ENCODE measurements around the gene POLD1.

Gene POLD1

GRCh38 chr19:50465986-50466705 lies 82.0 kb downstream of the POLD1 start:
- Histone ChIP-seq H3K79me2 (ENCODE audit: control insufficient read depth, insufficient read depth, low read length, poor library complexity) (no peaks in the 10 kb centered on the region), H2BK12ac (ENCODE audit: low read length) (no peak overlapping the region), H3K23ac (ENCODE audit: low read length) (no peak overlapping the region), H2BK120ac (ENCODE audit: insufficient read depth, low read length, poor library complexity) (no peak overlapping the region), H3K27ac (ENCODE audit: low read depth, low read length) (no peak overlapping the region), H3K9me3 (ENCODE audit: insufficient read depth, low read depth, low read length) (peaks cover 2% of the 10 kb centered on the region), H3K27me3 (ENCODE audit: insufficient read depth, low read length) (no peaks in the 10 kb centered on the region), H3K14ac (ENCODE audit: low read length) (no peak overlapping the region), H3K4me1 (ENCODE audit: control insufficient read depth in 1 of 2, insufficient read depth in 2 of 2, low read length in 2 of 2) (peaks cover 0 to 6% of the 10 kb centered on the region in 2 experiments), H3K4me3 (ENCODE audit: low read depth, low read length) (no peak overlapping the region), H3K18ac (ENCODE audit: low read length) (no peak overlapping the region), H3K9ac (ENCODE audit: low read length) (no peak overlapping the region), H2AK5ac (ENCODE audit: low read length) (peak overlapping the region; percentile 57), H4K12ac (ENCODE audit: low read depth, low read length) (peak overlapping the region; percentile 32), H4K8ac (ENCODE audit: low read depth, low read length) (peak overlapping the region; percentile 28), H3K36me3 (ENCODE audit: control insufficient read depth in 1 of 2, insufficient read depth in 2 of 2, low read length in 2 of 2) (no peaks in the 10 kb centered on the region), H2BK5ac (ENCODE audit: low read depth, low read length, poor library complexity) (no peak overlapping the region), H2AFZ (ENCODE audit: insufficient read depth, low read length, poor library complexity) (peak overlapping the region; percentile 23), H3K4ac (ENCODE audit: low read depth, low read length) (no peak overlapping the region), H4K91ac (ENCODE audit: low read depth, low read length) (no peak overlapping the region), H3K79me1 (ENCODE audit: low read length) (no peaks in the 10 kb centered on the region), H3K4me2 (ENCODE audit: low read length) (no peak overlapping the region)
- DNase-seq: peak in 1 of 2 donors; percentile 31
- WGBS (ENCODE audit: extremely low coverage, insufficient coverage, insufficient read length): no CpG with 5 or more reads among the region's 29 CpGs

- peaks cover 2% of the 10 kb centered on the region for H3K9me3 ChIP-seq (ENCODE audit: insufficient read depth, low read depth, low read length)
- no peaks in the 10 kb centered on the region for H3K79me2 ChIP-seq (ENCODE audit: control insufficient read depth, insufficient read depth, low read length, poor library complexity)
- no peak overlapping the region for H4K12ac ChIP-seq (ENCODE audit: low read depth, low read length)
- H3K23ac ChIP-seq (ENCODE audit: low read length): no peak overlapping the region
- no peaks in the 10 kb centered on the region for H3K79me1 ChIP-seq (ENCODE audit: low read length)
- WGBS (ENCODE audit: extremely low coverage, insufficient coverage, insufficient read length): no CpG with 5 or more reads among the region's 11 CpGs
- H3K18ac ChIP-seq (ENCODE audit: low read length): no peak overlapping the region
- no peak overlapping the region for H4K91ac ChIP-seq (ENCODE audit: low read depth, low read length)
- no peak overlapping the region for H3K4ac ChIP-seq (ENCODE audit: low read depth, low read length)
- H3K27me3 ChIP-seq (ENCODE audit: insufficient read depth, low read length): no peaks in the 10 kb centered on the region
- H2BK120ac ChIP-seq (ENCODE audit: insufficient read depth, low read length, poor library complexity): no peak overlapping the region
- no peak overlapping the region for H2BK5ac ChIP-seq (ENCODE audit: low read depth, low read length, poor library complexity)
- no peak overlapping the region for H3K27ac ChIP-seq (ENCODE audit: low read depth, low read length)
- no peak overlapping the region for H2BK12ac ChIP-seq (ENCODE audit: low read length)
- H4K8ac ChIP-seq (ENCODE audit: low read depth, low read length): no peak overlapping the region
- DNase-seq: no peak
- H3K4me2 ChIP-seq (ENCODE audit: low read length): no peak overlapping the region
- no peak overlapping the region for H2AK5ac ChIP-seq (ENCODE audit: low read length)
- H3K4me1 ChIP-seq (ENCODE audit: control insufficient read depth in 1 of 2, insufficient read depth in 2 of 2, low read length in 2 of 2): peaks cover 0 to 6% of the 10 kb centered on the region in 2 experiments
- no peaks in the 10 kb centered on the region for H3K36me3 ChIP-seq (ENCODE audit: control insufficient read depth in 1 of 2, insufficient read depth in 2 of 2, low read length in 2 of 2)
- no peak overlapping the region for H2AFZ ChIP-seq (ENCODE audit: insufficient read depth, low read length, poor library complexity)
- H3K4me3 ChIP-seq (ENCODE audit: low read depth, low read length): no peak overlapping the region
- H3K14ac ChIP-seq (ENCODE audit: low read length): no peak overlapping the region
- no peak overlapping the region for H3K9ac ChIP-seq (ENCODE audit: low read length)
These were observed 82.5 kb downstream of the POLD1 start for GRCh38 chr19:50466706-50467039.

GRCh38 chr19:50467566-50467965 lies 83.4 kb downstream of the POLD1 start:
- H3K79me2 ChIP-seq (ENCODE audit: control insufficient read depth, insufficient read depth, low read length, poor library complexity): no peaks in the 10 kb centered on the region

More at GRCh38 chr19:50467566-50467965, 83.4 kb downstream of the POLD1 start:
- H3K4me3 ChIP-seq (ENCODE audit: low read depth, low read length): no peak overlapping the region
- H2BK5ac ChIP-seq (ENCODE audit: low read depth, low read length, poor library complexity): no peak overlapping the region
- no peak overlapping the region for H4K8ac ChIP-seq (ENCODE audit: low read depth, low read length)
- DNase-seq: no peak
- no peak overlapping the region for H3K27ac ChIP-seq (ENCODE audit: low read depth, low read length)
- H3K79me1 ChIP-seq (ENCODE audit: low read length): no peaks in the 10 kb centered on the region
- H2AK5ac ChIP-seq (ENCODE audit: low read length): no peak overlapping the region
- no peak overlapping the region for H3K18ac ChIP-seq (ENCODE audit: low read length)
- no peak overlapping the region for H2BK12ac ChIP-seq (ENCODE audit: low read length)
- H3K9ac ChIP-seq (ENCODE audit: low read length): no peak overlapping the region
- peaks cover 0 to 6% of the 10 kb centered on the region in 2 experiments for H3K4me1 ChIP-seq (ENCODE audit: control insufficient read depth in 1 of 2, insufficient read depth in 2 of 2, low read length in 2 of 2)
- H2AFZ ChIP-seq (ENCODE audit: insufficient read depth, low read length, poor library complexity): no peak overlapping the region
- H4K12ac ChIP-seq (ENCODE audit: low read depth, low read length): no peak overlapping the region
- H3K14ac ChIP-seq (ENCODE audit: low read length): no peak overlapping the region
- H3K23ac ChIP-seq (ENCODE audit: low read length): no peak overlapping the region
- no peaks in the 10 kb centered on the region for H3K36me3 ChIP-seq (ENCODE audit: control insufficient read depth in 1 of 2, insufficient read depth in 2 of 2, low read length in 2 of 2)
- H4K91ac ChIP-seq (ENCODE audit: low read depth, low read length): no peak overlapping the region
- no peak overlapping the region for H3K4ac ChIP-seq (ENCODE audit: low read depth, low read length)
- H3K9me3 ChIP-seq (ENCODE audit: insufficient read depth, low read depth, low read length): peaks cover 2% of the 10 kb centered on the region
- H3K27me3 ChIP-seq (ENCODE audit: insufficient read depth, low read length): no peaks in the 10 kb centered on the region
- H3K4me2 ChIP-seq (ENCODE audit: low read length): no peak overlapping the region
- no CpG with 5 or more reads among the region's 18 CpGs for WGBS (ENCODE audit: extremely low coverage, insufficient coverage, insufficient read length)
- no peak overlapping the region for H2BK120ac ChIP-seq (ENCODE audit: insufficient read depth, low read length, poor library complexity)

Data from trophoblast cell (in vitro differentiated cells and primary cell).